Measurements from ENCODE around the gene TNFAIP8. TPM values are rescaled to one million over a fixed set of nuclear protein-coding genes. Genes with fewer than 3 reads are reported as not detected.

Gene TNFAIP8
- total RNA-seq, 2 donors from 2014 or later, result 131 to 333 TPM

DNA sequence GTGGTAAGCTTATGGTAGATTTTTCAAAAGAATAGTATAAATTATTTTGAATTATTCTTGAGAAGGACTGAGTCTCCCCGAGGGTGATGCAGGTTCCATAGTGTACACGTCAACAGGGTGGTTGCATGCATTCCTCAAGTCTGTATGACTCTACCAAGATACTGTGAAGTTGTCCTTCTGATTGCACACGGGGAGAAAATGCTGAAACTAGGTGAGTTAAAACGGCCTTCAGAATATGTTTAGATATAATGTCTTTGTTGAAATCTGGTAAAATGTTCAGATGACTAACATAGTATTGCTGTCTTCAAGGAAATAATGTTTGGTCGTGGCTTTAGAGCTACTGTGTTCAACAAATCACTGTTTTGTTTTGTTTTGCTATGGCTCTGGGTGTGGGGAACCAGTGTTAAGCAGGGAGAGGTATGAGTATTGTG, 22.4 kb upstream of the TNFAIP8 start:
- Mint-ChIP-seq H3K4me3 (peak overlapping the region; percentile 92), H3K27me3 (no peaks in the 10 kb centered on the region), H3K27ac (peak overlapping the region; percentile 94 to 99), H3K9me3 (peaks cover 2% of the 10 kb centered on the region), H3K4me1 (ENCODE audit: low read depth in 2 of 2) (peaks cover 87 to 95% of the 10 kb centered on the region in 2 donors), H3K36me3 (peaks cover 6% of the 10 kb centered on the region)
- ATAC-seq (peak; percentile 60 to 70), DNase-seq (ENCODE audit: low spot score) (no peak)

GRCh38 chr5:119335261-119335677, 20.6 kb upstream of the TNFAIP8 start:
- H3K4me1 Mint-ChIP-seq (ENCODE audit: low read depth in 2 of 2), result peaks cover 78 to 95% of the 10 kb centered on the region in 2 donors
- ATAC-seq (no peak), DNase-seq (ENCODE audit: low spot score) (no peak)
- peaks cover 2% of the 10 kb centered on the region for H3K9me3 Mint-ChIP-seq
- H3K4me3 Mint-ChIP-seq, result peak overlapping the region; percentile 23
- H3K27ac Mint-ChIP-seq, result peak overlapping the region; percentile 98 to 99
- H3K27me3 Mint-ChIP-seq, result no peaks in the 10 kb centered on the region
- H3K36me3 Mint-ChIP-seq, result peaks cover 5% of the 10 kb centered on the region

- ATAC-seq (no peak), DNase-seq (ENCODE audit: low spot score) (no peak)
- peaks cover 78 to 95% of the 10 kb centered on the region in 2 donors for H3K4me1 Mint-ChIP-seq (ENCODE audit: low read depth in 2 of 2)
- H3K27me3 Mint-ChIP-seq, result no peaks in the 10 kb centered on the region
- peak overlapping the region; percentile 98 to 99 for H3K27ac Mint-ChIP-seq
- H3K9me3 Mint-ChIP-seq, result no peaks in the 10 kb centered on the region
- no peak overlapping the region for H3K4me3 Mint-ChIP-seq
- H3K36me3 Mint-ChIP-seq, result no peaks in the 10 kb centered on the region
Measured at GRCh38 chr5:119336262-119336661, 19.6 kb upstream of the TNFAIP8 start.

DNA sequence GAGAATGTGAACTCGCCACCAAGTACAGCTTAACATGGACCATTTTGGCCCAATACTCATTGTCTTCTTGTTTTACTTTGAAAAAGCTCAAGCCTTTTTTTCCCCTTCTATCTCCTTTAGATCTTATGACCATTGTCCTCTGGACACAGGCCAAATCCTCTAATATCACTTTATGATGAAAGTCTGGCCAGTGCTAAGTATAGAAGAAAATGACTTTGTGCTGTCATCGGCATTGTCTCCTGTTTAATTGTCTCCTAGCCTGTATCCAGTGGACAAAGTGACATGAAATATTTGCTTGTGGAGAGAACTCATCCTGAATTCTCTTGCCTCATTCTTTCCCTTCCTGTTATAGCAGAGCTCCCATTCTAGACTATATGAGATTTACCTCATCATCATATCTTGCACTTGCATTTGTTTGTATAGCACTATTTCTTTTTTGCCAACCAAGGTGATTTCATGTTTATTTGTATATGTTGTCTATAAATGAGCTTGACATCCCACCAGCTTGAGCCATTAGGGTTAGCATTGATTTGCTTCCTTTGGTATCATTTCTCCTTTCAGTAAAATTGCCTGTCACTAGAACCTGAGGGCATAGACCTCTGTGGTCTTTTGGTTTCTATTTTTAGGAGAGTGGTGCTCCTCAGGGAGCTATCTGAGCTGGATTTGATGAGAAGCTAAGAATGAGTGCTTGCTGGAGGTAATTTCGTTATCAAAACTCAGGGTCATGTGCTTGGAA, 18.8 kb upstream of the TNFAIP8 start:
- Mint-ChIP-seq H3K27ac (peak overlapping the region; percentile 98 to 99), H3K9me3 (no peaks in the 10 kb centered on the region), H3K27me3 (no peaks in the 10 kb centered on the region), H3K36me3 (no peaks in the 10 kb centered on the region), H3K4me1 (ENCODE audit: low read depth in 2 of 2) (peaks cover 78 to 95% of the 10 kb centered on the region in 2 donors), H3K4me3 (peak overlapping the region; percentile 42)
- ATAC-seq (no peak), DNase-seq (ENCODE audit: low spot score) (no peak)

GRCh38 chr5:119338326-119338946, 17.4 kb upstream of the TNFAIP8 start:
- H3K36me3 Mint-ChIP-seq, result no peaks in the 10 kb centered on the region

DNA sequence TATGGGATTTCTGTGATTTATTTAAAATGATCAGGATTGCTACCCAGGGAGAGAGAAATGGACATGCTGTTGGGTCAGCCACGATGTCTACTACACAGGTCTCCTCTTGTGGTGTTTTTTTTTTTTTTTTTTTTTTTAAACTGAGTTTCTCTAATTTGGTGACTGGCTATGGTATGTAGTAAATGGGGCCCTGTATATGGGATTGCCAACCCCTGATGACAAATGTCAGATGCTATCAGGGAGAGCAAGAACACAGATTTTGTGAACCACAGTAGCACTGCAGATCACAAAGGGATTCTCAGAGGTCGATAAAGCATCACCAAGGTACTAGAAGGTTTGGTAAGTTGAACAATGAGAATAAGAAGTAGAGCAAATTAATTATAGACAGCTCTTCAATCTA, 16.5 kb upstream of the TNFAIP8 start:
- Mint-ChIP-seq H3K27me3 (no peaks in the 10 kb centered on the region), H3K4me1 (ENCODE audit: low read depth in 2 of 2) (peaks cover 81 to 97% of the 10 kb centered on the region in 2 donors), H3K36me3 (no peaks in the 10 kb centered on the region), H3K9me3 (no peaks in the 10 kb centered on the region), H3K4me3 (peak overlapping the region; percentile 92), H3K27ac (peak overlapping the region; percentile 98 to 99)
- ATAC-seq, result no peak
- no peak for DNase-seq (ENCODE audit: low spot score)

More at GRCh38 chr5:119338326-119338946, 17.4 kb upstream of the TNFAIP8 start:
- Mint-ChIP-seq H3K4me3 (peak overlapping the region; percentile 79), H3K27ac (peak overlapping the region; percentile 98 to 99), H3K27me3 (no peaks in the 10 kb centered on the region), H3K4me1 (ENCODE audit: low read depth in 2 of 2) (peaks cover 77 to 95% of the 10 kb centered on the region in 2 donors), H3K9me3 (no peaks in the 10 kb centered on the region)
- ATAC-seq (no peak), DNase-seq (ENCODE audit: low spot score) (no peak)

GRCh38 chr5:119339965-119340364, 15.9 kb upstream of the TNFAIP8 start:
- Mint-ChIP-seq H3K27me3 (no peaks in the 10 kb centered on the region), H3K27ac (peak overlapping the region; percentile 98 to 99), H3K36me3 (no peaks in the 10 kb centered on the region), H3K9me3 (no peaks in the 10 kb centered on the region), H3K4me1 (ENCODE audit: low read depth in 2 of 2) (peaks cover 78 to 95% of the 10 kb centered on the region in 2 donors), H3K4me3 (peak overlapping the region; percentile 92)
- ATAC-seq, result peak; percentile 56 to 68
- DNase-seq (ENCODE audit: low spot score), result no peak

GRCh38 chr5:119340597-119341218, 15.1 kb upstream of the TNFAIP8 start:
- H3K4me1 Mint-ChIP-seq (ENCODE audit: low read depth in 2 of 2), result peaks cover 77 to 95% of the 10 kb centered on the region in 2 donors
- H3K9me3 Mint-ChIP-seq, result peaks cover 2% of the 10 kb centered on the region
- no peak for DNase-seq (ENCODE audit: low spot score)
- H3K27ac Mint-ChIP-seq, result peak overlapping the region; percentile 98 to 99
- ATAC-seq, result peak; percentile 63 to 66
- H3K36me3 Mint-ChIP-seq, result peaks cover 4% of the 10 kb centered on the region
- H3K27me3 Mint-ChIP-seq, result no peaks in the 10 kb centered on the region
- H3K4me3 Mint-ChIP-seq, result peak overlapping the region; percentile 92

DNA sequence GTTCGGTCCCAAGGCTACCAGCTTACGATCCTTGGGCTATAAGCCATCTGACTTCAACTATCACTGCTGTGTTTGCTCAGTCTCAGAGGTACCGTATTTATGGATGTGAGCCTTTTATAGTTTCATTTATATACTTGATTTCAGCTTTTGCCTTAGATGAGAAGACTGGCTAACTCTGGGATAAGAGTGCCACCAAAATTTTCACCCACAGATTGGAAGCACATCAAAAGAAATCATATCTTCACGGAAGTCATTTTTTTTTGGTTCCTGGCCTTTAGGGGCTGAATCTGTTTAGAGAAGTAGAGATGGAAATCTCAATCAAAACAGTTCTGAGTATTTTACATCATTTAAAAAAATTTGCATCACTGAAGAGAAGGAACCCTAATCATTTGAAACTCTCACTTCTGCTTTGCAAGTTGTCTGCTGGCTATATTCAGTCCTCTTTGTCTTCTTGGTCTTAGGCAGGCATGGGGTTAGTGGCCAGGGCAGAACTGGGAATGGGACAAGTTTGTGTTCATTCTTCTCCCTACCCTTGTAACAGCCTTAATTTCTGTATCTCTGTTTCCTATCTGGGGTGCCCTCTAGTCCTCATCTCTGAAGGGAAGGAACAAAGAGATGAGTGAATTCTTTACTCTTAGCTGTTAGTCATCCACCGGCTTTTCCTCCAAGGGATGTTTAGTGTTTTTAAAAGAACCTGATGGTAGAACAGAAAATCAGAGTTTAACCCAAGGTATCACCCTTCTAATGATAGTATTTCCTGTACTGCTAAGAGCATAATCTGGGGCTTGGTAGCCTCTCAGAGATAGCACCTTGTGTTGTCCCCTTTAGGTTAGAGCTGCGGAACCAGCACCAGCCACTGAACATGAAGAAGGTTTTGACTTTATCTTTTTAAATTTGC, 14.1 kb upstream of the TNFAIP8 start:
- ATAC-seq (peak; percentile 2 to 47), DNase-seq (ENCODE audit: low spot score) (no peak)
- peaks cover 78 to 98% of the 10 kb centered on the region in 2 donors for H3K4me1 Mint-ChIP-seq (ENCODE audit: low read depth in 2 of 2)
- peak overlapping the region; percentile 98 to 99 for H3K27ac Mint-ChIP-seq
- no peaks in the 10 kb centered on the region for H3K27me3 Mint-ChIP-seq
- H3K9me3 Mint-ChIP-seq, result peaks cover 2% of the 10 kb centered on the region
- H3K36me3 Mint-ChIP-seq, result peaks cover 4% of the 10 kb centered on the region
- H3K4me3 Mint-ChIP-seq, result peak overlapping the region; percentile 92

- DNase-seq (ENCODE audit: low spot score) (no peak), ATAC-seq (no peak)
- Mint-ChIP-seq H3K4me3 (peak overlapping the region; percentile 92), H3K27me3 (no peaks in the 10 kb centered on the region), H3K27ac (peak overlapping the region; percentile 98 to 99), H3K9me3 (peaks cover 2% of the 10 kb centered on the region), H3K36me3 (peaks cover 4% of the 10 kb centered on the region), H3K4me1 (ENCODE audit: low read depth in 2 of 2) (peaks cover 78 to 98% of the 10 kb centered on the region in 2 donors)
Measured at GRCh38 chr5:119342406-119342805, 13.4 kb upstream of the TNFAIP8 start.

DNA sequence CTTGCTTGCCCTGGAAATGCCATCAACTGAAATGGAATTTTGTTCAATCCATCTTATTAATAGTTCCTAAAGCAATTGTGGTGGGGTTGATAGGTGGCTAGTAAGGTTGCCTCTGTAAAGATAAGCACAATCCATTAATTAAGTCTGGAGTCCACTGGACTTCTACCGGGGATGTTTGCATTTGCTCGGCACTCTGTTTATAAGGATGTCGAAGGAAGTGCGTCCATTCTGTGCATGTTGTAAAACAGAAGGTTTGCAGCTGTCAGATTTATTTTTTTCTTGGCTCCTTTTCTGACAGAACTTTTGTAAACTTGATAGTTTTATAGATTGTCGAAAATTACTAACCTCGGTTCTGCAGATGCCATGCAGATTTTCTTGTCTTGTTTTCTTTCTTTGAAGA, 12.8 kb upstream of the TNFAIP8 start:
- ATAC-seq (no peak), DNase-seq (ENCODE audit: low spot score) (no peak)
- peak overlapping the region; percentile 98 to 99 for H3K27ac Mint-ChIP-seq
- H3K4me1 Mint-ChIP-seq (ENCODE audit: low read depth in 2 of 2), result peaks cover 80 to 98% of the 10 kb centered on the region in 2 donors
- peak overlapping the region; percentile 92 for H3K4me3 Mint-ChIP-seq
- no peaks in the 10 kb centered on the region for H3K27me3 Mint-ChIP-seq
- H3K36me3 Mint-ChIP-seq, result peaks cover 4% of the 10 kb centered on the region
- H3K9me3 Mint-ChIP-seq, result peaks cover 2% of the 10 kb centered on the region

GRCh38 chr5:119343766-119344165, 12.1 kb upstream of the TNFAIP8 start:
- H3K9me3 Mint-ChIP-seq, result peaks cover 2% of the 10 kb centered on the region
- H3K36me3 Mint-ChIP-seq, result peaks cover 4% of the 10 kb centered on the region
- ATAC-seq, result peak; percentile 73 to 77
- H3K27me3 Mint-ChIP-seq, result no peaks in the 10 kb centered on the region
- peak; percentile 83 for DNase-seq (ENCODE audit: low spot score)
- H3K27ac Mint-ChIP-seq, result peak overlapping the region; percentile 98 to 99
- peaks cover 79 to 98% of the 10 kb centered on the region in 2 donors for H3K4me1 Mint-ChIP-seq (ENCODE audit: low read depth in 2 of 2)
- peak overlapping the region; percentile 92 for H3K4me3 Mint-ChIP-seq

DNA sequence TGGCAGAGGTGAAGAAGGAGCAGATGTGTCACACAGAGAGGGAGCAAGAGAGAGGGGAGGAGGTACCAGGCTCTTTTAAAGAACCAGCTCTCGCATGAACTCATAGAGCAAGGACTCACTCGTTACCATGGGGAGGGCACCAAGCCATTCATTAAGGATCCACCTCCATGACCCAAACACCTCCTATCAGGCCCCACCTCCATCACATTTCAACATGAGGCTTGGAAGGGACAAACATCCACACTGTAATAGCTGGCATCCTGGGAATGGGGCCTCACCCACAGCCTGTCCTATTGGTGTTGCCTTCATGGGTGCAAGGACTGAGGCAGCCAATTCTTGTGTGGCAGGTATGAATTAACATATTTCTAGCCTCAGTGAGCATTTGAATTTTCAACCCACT, 11.6 kb upstream of the TNFAIP8 start:
- Mint-ChIP-seq H3K27me3 (no peaks in the 10 kb centered on the region), H3K36me3 (peaks cover 4% of the 10 kb centered on the region), H3K27ac (peak overlapping the region; percentile 98 to 99), H3K4me3 (peak overlapping the region; percentile 92), H3K4me1 (ENCODE audit: low read depth in 2 of 2) (peaks cover 83 to 98% of the 10 kb centered on the region in 2 donors), H3K9me3 (peaks cover 2% of the 10 kb centered on the region)
- ATAC-seq (peak in 1 of 2 donors; percentile 1), DNase-seq (ENCODE audit: low spot score) (no peak)
